Measurements from ENCODE around the gene STIL.
"Not testable (repeated sequence)": the region's sequence is repeated elsewhere in the genome, so short reads cannot be mapped to it uniquely, and the experiment has no call there.

Gene STIL

DNA sequence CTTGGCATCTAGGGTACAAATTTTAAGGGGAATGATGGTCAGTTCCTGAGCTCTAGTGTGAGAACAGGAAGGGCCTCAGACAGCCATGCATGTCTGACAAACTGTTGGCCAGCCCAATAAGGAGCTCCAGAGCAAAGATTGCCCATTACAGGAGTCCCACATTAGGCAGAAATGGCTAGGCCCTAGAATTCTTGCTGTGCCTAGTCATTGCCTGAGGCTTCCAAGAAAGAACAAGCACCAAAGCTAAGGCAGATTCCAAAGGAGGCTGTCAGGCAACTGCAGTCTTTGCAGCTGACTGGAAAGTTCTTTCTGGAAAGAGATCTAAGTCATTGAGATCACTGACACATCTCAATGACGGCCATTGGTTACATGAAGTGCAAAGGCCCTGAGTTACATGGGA lies 3.9 kb upstream of the STIL start:
- FAIRE-seq, result no peak

- no peak for FAIRE-seq
Measured at GRCh38 chr1:47309427-47309826, 4.5 kb downstream of the STIL start.

DNA sequence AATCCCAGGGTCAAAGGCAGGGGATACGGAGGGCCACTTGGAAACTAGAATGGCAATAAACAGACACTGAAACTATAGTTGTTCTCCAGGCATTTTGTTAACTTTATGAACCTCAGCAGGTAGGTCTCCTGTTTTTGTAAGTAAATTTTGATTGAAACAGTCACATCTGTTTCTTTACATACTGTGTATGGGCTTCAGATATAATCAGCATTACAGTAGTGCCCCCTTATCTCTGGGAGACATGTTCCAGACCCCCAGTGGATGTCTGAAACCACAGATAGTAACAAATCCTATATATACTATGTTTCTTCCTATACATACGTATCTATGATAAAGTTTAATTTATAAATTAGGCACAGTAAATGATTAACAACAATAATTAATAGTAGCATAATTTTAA lies 11.5 kb downstream of the STIL start:
- FAIRE-seq, result no peak

DNA sequence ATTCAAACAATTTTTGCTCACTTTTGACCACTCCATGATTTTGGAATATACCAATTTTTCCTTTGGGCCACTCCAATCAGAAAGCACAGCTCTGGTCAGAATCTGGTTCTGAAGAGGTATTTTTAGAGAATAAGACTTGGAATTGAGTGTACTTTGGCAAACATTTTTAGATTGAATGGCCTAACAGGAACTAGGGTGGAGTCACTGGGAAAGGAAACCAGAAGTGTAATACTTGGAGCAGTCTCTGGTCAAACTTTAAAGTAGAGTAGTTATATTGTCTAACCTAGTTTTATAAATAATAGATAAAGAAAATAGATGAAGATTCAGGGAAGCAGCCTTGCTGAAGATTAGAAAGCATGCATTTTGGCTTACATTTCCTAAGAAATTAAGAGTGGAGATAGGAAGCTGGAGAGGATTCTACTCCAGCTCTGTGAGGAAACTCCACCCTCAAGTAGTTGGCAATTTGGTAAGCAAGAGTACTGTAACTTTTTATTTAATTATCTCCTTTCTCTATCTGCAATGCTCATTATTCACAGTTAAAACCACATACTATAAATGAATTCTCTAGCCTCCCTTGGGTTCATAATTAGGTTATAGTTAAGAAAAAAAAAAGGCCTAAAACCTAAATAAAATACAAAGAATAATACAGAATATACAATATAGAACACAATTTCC lies 15.8 kb downstream of the STIL start:
- FAIRE-seq, result no peak

GRCh38 chr1:47295579-47295978 lies 18.4 kb downstream of the STIL start:
- no peak for FAIRE-seq

DNA sequence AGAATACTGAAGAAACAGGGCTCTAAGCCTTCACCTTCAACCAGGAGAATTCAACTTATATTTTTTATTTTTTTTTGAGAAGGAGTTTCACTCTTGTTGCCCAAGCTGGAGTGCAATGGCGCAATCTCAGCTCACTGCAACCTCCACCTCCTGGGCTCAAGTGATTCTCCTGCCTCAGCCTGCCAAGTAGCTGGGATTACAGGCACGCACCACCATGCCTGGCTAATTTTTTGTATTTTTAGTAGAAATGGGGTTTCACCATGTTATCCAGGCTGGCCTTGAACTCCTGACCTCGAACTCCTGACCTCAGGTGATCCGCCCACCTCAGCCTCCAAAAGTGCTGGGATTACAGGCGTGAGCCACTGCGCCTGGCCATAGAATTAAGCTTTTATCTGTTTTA lies 19.1 kb downstream of the STIL start:
- not testable (repeated sequence) for FAIRE-seq

GRCh38 chr1:47288116-47288515 lies 25.8 kb downstream of the STIL start:
- FAIRE-seq, result not testable (repeated sequence)

DNA sequence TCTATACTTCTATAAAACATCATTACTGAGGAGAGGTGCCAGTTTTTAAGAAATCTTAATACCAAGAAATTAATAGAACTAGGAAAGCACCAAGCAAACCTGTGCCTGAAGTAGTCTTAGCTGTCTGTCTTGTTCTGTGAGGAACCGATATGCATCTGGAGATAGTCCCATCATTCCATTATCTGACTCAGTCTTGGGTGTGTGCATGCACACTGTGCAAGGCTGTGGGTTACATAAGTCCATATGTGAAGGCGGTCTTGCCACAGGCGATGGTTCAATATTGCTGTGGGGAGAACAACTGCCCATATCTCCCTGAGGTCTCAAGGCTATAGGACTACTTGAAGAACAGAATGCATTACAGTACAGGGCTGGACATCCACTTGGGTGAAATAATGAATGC lies 33.8 kb downstream of the STIL start:
- no peak for FAIRE-seq

DNA sequence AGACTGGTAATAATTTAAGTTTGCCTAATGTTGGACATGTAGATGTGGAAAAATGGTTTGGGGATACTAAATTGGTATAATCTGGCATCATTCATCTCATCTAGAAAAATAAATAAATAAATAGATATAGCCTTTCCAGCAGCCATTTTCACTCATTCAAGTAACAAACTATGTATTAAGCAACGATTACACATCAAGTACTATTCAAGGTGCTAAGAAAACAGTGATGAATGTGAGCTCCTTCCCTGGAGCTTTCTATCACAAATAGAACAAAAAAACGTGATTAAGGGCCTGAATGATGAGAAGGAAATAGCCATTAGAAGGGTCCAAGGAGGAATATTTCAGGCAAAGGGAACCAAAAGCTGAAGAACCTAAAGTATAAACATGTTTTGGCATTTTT lies 37.1 kb downstream of the STIL start:
- no peak for FAIRE-seq

DNA sequence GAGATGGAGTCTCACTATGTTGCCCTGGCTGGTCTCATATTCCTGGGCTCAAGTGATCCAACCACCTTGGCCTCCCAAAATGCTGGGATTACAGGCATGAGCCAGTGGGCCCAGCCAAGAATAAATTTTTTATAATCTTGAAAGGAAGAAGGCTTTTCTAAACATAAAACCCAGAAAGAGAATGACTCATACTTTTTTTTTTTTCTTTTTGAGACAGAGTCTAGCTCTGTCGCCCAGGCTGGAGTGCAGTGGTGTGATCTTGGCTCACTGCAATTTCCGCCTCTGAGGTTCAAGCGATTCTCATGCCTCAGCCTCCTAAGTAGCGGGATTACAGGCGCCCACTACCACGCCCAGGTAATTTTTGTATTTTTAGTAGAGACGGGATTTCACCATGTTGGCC lies 38.1 kb downstream of the STIL start:
- FAIRE-seq, result not testable (repeated sequence)

DNA sequence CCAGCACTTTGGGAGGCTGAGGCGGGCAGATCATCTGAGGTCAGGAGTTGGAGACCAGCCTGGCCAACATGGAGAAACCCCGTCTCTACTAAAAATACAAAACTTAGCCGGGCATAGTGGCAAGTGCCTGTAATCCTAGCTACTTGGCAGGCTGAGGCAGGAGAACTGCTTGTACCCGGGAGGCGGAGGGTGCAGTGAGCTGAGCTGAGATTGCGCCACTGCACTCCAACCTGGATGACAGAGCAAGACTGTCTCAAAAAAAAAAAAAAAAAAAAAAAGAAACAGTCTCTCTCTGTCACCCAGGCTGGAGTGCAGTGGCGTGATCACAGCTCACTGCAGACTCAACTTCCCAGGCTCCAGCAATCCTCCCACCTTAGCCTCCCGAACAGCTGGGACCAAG lies 48.4 kb downstream of the STIL start:
- not testable (repeated sequence) for FAIRE-seq

GRCh38 chr1:47262787-47263413 lies 51.0 kb downstream of the STIL start:
- FAIRE-seq, result no peak

- no peak for FAIRE-seq
Measured at GRCh38 chr1:47257224-47257623, 56.7 kb downstream of the STIL start.

- no peak for FAIRE-seq
Measured at GRCh38 chr1:47252795-47253194, 61.2 kb downstream of the STIL start.

- no peak for FAIRE-seq
Measured at GRCh38 chr1:47252369-47252768, 61.6 kb downstream of the STIL start.

DNA sequence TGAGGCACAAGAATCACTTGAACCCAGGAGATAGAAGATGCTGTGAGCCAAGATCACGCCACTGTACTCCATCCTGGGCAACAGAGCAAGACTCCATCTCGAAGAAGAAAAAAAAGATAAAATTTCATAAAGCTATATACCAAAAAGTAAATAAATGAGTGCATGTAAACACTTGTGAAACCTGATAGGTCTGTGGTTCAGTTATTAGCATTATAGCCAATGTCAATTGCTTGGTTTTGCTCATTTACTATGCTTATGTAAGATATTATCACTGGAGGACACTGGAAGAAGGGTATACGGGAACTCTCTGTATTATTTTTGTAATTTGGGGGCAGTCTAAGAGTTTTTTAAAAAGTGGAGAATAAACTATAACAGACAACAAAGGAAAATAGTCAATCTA lies 64.2 kb downstream of the STIL start:
- no peak for FAIRE-seq

DNA sequence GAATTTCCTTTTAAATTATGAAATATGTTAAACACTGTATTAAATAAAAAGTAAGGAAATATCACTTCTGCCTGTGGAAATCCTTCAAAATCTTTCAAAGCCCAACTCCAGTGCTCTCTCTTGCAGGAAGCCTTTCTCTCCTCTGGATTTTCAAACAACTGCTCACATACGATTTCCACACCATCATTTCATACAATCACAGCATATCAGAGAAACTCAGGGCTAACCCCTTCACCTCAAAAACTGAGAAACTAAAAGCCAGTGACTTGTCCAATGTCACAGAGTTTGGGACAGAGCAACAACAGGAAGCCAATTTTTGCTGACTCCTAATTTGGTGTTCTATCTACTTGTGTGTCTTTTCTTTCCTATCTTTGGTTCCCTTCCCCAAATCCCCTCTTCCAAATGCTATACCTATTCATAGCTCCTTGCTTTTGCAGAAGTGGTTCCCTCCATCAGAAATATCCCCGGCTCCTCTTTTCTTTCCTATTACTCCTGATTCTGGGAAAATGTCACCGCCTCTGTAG lies 69.5 kb downstream of the STIL start:
- no peak for FAIRE-seq

DNA sequence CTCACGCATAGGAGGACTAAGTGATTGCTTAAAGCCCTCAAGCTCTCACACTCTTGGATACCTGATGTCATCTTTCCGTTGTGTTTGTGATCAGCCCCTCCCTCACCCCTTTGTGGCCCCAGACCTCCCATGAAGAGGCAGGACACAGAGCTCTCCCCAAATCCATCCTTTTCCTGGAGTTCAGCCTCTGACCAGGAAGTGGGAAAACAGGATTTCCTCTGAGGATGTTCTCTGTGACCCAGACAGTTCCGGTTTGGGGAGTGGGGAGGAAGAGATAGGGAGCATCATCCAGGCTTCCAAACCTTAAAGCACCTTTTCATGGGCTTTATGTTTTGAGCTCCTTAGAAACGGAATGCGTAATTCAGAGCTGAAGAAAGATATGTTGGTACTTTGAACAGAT lies 70.0 kb downstream of the STIL start:
- FAIRE-seq, result no peak

- no peak for FAIRE-seq
Measured at GRCh38 chr1:47241114-47242113, 72.5 kb downstream of the STIL start.

GRCh38 chr1:47238935-47239592 lies 74.9 kb downstream of the STIL start:
- no peak for FAIRE-seq

DNA sequence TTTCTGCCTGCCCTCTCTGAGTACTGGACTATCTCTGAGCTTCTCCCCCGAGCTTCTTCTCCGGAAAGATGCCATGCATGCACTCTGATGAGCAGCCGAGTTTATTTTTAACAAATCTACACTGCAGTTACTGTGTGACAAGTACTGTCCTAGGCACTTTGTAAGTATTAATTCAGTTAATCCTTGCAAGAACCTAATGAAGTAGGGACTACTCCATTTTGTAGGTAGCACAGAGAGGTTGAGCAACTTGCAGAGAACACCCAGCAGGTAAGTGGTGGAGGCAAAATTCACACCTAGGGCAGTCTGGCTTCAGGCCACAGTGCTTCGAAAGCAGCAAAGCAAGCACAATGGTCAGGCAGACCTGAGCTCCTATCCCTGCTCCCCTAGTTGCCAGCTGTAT lies 78.1 kb downstream of the STIL start:
- no peak for FAIRE-seq

- FAIRE-seq, result no peak
Measured at GRCh38 chr1:47235241-47235681, 78.7 kb downstream of the STIL start.

DNA sequence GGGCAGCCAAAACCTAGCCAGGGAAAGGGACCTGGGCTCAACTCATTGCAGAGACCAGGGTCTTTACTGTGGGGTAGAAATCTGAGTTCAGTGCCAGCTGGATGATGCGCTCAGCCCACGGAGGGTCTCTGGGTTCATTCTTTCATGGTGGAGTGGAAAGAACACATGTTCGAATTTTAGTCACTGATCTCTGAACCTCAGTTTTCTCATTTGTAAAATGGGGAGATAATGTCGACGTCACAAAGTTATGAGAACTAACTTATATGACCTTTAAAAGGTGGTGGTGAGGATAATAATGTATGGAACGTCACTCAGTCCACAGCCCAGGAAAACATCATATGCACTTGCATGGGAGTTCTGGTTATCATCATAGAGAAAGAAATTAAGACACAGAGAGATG lies 80.8 kb downstream of the STIL start:
- FAIRE-seq, result no peak
